CD4-positive, alpha-beta T cell (primary cell): ENCODE measurements around the gene PRG2. TPM values are rescaled to one million over a fixed set of nuclear protein-coding genes. Genes with fewer than 3 reads are reported as not detected.

Experiments
- ATAC-seq: fragments of 200-7000 bp; cut with Tn5 transposase; one replicate; pipeline ENCODE4 v1.10.0; 2022; ENCODE audit warnings: mild to moderate bottlenecking; ENCODE audit not compliant: poor library complexity
- CTCF ChIA-PET: fragments of 350-600 bp; sonication (Branson Sonifier 250); formaldehyde crosslinking; loops from one replicate; lab custom pipeline; 2021; ENCODE audit warnings: antibody characterized with exemption, inconsistent platforms; lab: Charles Lee
- POLR2A ChIA-PET: fragments of 350-600 bp; sonication (Branson Sonifier 250); formaldehyde crosslinking; loops from one replicate; lab custom pipeline; 2021; ENCODE audit warnings: antibody characterized with exemption, inconsistent platforms; lab: Charles Lee
- DNase-seq, 14 experiments: peaks; one replicate each; pipeline ENCODE4 v3.0.0-alpha.2; 2013 to 2020; ENCODE audit warnings: mixed read lengths in 2 of 14
- H3K27ac ChIP-seq, 2 donors: one replicate each; pipeline versions ENCODE4 v1.5.1 to v1.7.0; 2013; ENCODE audit warnings: low read length in 2 of 2, low read depth in 1 of 2, mild to moderate bottlenecking in 1 of 2
- H3K27me3 ChIP-seq, 2 experiments: 1 replicate in 1 of 2; 2 replicates in 1 of 2; pipeline versions ENCODE4 v1.6.1 to v1.7.0; 2013; ENCODE audit warnings: low read length in 2 of 2, control low read depth in 1 of 2, mild to moderate bottlenecking in 1 of 2, moderate library complexity in 1 of 2; ENCODE audit not compliant: insufficient read depth in 2 of 2, control insufficient read depth in 1 of 2
- H3K36me3 ChIP-seq: one replicate; pipeline ENCODE4 v1.6.1; 2013; ENCODE audit warnings: low read length, control low read depth; ENCODE audit not compliant: insufficient read depth
- H3K4me1 ChIP-seq: one replicate; pipeline ENCODE4 v1.6.1; 2013; ENCODE audit warnings: low read length, control low read depth; ENCODE audit not compliant: insufficient read depth
- H3K4me3 ChIP-seq: one replicate; pipeline ENCODE4 v1.5.1; 2013; ENCODE audit warnings: mild to moderate bottlenecking, low read length, moderate library complexity
- H3K9me3 ChIP-seq, 2 experiments: 1 replicate in 1 of 2; 2 replicates in 1 of 2; pipeline versions ENCODE4 v1.6.1 to v1.7.0; 2013; ENCODE audit warnings: low read length in 2 of 2, mild to moderate bottlenecking in 2 of 2, control low read depth in 1 of 2, moderate library complexity in 1 of 2; ENCODE audit not compliant: control insufficient read depth in 1 of 2, insufficient read depth in 1 of 2
- H3K27ac Mint-ChIP-seq: one replicate; pipeline ENCODE4 v1.8.0; 2020; ENCODE audit warnings: mixed read lengths
- H3K27me3 Mint-ChIP-seq: one replicate; pipeline ENCODE4 v1.8.0; 2021; ENCODE audit warnings: mixed read lengths
- H3K36me3 Mint-ChIP-seq: one replicate; pipeline ENCODE4 v1.8.0; 2021; ENCODE audit warnings: low read depth, mixed read lengths
- H3K4me1 Mint-ChIP-seq: one replicate; pipeline ENCODE4 v1.8.0; 2021; ENCODE audit warnings: low read depth, mixed read lengths
- H3K4me3 Mint-ChIP-seq: one replicate; pipeline ENCODE4 v1.8.0; 2020; ENCODE audit warnings: mild to moderate bottlenecking, mixed read lengths
- H3K9me3 Mint-ChIP-seq: one replicate; pipeline ENCODE4 v1.8.0; 2020; ENCODE audit warnings: mixed read lengths
- intact Hi-C, 2 experiments: fragments of 100-400 bp; cut with DNase I in 1 of 2; cut with micrococcal nuclease in 1 of 2; formaldehyde crosslinking; loops; one replicate each; pipeline versions ENCODE4 v1.15.1 to v1.9.0; 2023 to 2025; cut with DNase I, micrococcal nuclease
- total RNA-seq, 174 experiments: library from RNA in 2 of 174; stranded (reverse) in 2 of 174; gene quantifications; one replicate each; pipeline ENCODE4 v1.2.3 and lab custom pipeline; 2021 to 2026
- TF ChIP-seq, protein P1 (sequence below): fragments of 200-600 bp; IDR thresholded peaks from one replicate; pipeline ENCODE4 v1.8.0; 2022; ENCODE audit warnings: antibody characterized with exemption, mild to moderate bottlenecking

The PRG2 gene
- total RNA-seq, 2 experiments from 2014 or later, result 0.53 to 1.1 TPM

DNA sequence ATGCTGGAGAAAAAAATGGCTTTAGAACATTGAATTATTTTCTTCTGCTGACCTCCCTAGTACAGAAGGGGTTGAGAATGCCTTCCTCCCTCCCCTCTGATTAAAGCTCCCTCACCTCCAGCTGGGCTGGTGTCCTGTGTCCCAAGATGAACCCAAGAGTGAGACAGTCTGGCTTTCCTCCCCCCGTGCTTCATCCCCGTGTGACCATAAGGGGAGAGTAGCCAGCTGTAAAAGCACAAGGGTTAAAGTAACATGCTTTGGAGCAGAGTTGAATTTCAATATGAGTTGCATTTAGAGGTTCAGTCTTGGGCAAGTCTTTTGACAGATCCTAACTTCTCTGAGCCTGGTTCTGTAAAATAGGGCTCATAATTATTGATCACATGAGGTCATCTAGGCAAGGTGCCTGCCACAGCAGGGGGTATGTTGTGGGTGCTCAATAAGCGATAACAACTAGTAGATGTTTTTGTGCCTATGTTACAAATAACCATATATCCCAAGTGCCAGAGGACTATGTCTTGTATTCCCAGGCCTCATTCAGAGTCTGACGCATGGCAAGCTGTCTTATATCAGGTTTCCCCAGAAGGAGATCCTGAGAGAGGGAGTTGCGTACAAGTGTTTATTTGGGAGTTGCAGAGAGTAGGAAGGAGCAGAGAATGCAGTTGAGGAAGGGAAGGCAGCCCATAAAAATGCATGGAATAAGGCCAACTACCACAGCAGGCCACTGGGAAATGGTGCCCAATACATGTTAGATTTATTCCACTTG lies 4.1 kb downstream of the PRG2 start:
- no peaks in the 10 kb centered on the region for H3K4me1 Mint-ChIP-seq
- H3K27ac Mint-ChIP-seq, result no peak overlapping the region
- ChIA-PET CTCF (no interaction called here), POLR2A (no interaction called here)
- intact Hi-C loops, result loop anchor here in 1 of 2 experiments (1.0 kb wide), 1 partner anchor 20 kb away; no protein-coding TSS in a partner anchor
- Histone ChIP-seq H3K27me3 (no peaks in the 10 kb centered on the region), H3K9me3 (no peaks in the 10 kb centered on the region), H3K4me3 (no peak overlapping the region), H3K4me1 (no peaks in the 10 kb centered on the region), H3K36me3 (no peaks in the 10 kb centered on the region), H3K27ac (no peak overlapping the region)
- H3K9me3 Mint-ChIP-seq, result no peaks in the 10 kb centered on the region
- no peaks in the 10 kb centered on the region for H3K36me3 Mint-ChIP-seq
- DNase-seq, result no peak
- H3K4me3 Mint-ChIP-seq, result no peak overlapping the region
- TF ChIP-seq, protein P1, sequence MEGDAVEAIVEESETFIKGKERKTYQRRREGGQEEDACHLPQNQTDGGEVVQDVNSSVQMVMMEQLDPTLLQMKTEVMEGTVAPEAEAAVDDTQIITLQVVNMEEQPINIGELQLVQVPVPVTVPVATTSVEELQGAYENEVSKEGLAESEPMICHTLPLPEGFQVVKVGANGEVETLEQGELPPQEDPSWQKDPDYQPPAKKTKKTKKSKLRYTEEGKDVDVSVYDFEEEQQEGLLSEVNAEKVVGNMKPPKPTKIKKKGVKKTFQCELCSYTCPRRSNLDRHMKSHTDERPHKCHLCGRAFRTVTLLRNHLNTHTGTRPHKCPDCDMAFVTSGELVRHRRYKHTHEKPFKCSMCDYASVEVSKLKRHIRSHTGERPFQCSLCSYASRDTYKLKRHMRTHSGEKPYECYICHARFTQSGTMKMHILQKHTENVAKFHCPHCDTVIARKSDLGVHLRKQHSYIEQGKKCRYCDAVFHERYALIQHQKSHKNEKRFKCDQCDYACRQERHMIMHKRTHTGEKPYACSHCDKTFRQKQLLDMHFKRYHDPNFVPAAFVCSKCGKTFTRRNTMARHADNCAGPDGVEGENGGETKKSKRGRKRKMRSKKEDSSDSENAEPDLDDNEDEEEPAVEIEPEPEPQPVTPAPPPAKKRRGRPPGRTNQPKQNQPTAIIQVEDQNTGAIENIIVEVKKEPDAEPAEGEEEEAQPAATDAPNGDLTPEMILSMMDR, result no peak
- no peak for ATAC-seq
- peaks cover 12% of the 10 kb centered on the region for H3K27me3 Mint-ChIP-seq

DNA sequence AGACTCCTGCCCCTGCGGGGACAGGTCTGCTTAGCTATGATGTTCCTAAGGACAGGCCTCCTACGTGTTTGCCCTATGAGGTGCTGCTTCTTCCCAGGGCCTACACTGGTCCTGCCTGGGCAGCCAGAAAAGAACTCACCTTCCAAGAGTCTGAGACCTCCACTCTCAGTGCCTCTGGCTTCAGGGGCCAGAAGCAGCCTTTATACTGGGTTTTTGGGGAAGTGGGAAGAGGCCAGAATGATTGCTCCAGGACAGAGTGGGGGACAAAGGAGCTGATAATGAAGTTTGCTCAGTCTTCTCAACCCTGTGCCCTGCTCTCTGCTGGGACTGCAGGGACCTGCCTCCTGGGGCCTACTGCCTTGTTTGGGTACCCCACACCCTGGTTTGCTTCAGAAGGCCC lies 9.5 kb downstream of the PRG2 start, which contains the start of gene PRG3:
TSS of gene PRG3 (minus strand) at position 176 of the 400 bp plus-strand sequence. CDS start 442 bp downstream, outside the sequence.
- Histone ChIP-seq H3K4me3 (no peak within 1 kb of the TSS), H3K9me3 (no peaks in the 10 kb centered on the region), H3K27me3 (no peaks in the 10 kb centered on the region), H3K4me1 (no peaks in the 10 kb centered on the region), H3K36me3 (no peaks in the 10 kb centered on the region), H3K27ac (no peak within 1 kb of the TSS)
- Mint-ChIP-seq H3K4me1 (no peaks in the 10 kb centered on the region), H3K27me3 (peaks cover 33% of the 10 kb centered on the region), H3K9me3 (no peaks in the 10 kb centered on the region), H3K4me3 (no peak within 1 kb of the TSS), H3K36me3 (no peaks in the 10 kb centered on the region), H3K27ac (no peak within 1 kb of the TSS)
- ATAC-seq (no peak), DNase-seq (no peak)
- TF ChIP-seq, protein P1, result no peak
- intact Hi-C loops, result no loop called here
- POLR2A ChIA-PET, result no interaction called here
- CTCF ChIA-PET, result no interaction called here

DNA sequence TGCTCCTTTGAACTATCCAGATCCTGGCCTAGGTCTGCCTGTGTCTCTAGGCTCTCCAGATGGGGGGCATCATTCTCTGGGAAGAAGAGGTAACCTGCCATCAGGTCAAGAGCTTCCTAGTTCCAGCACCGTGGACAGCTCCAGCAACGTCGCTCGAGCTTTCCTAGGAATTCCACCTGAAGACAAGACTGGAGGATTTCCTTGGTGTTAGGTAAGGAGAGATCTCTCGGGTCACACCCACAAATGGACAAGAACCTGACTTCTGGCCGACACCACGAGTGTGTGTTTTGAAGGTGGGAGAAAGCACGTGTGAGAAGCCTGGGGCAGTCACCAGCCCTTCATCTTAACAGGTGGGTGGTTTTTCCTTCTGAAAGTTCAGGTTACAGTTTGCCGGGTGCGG lies 10.7 kb downstream of the PRG2 start:
- CTCF ChIA-PET, result no interaction called here
- intact Hi-C loops, result no loop called here
- DNase-seq (no peak), ATAC-seq (no peak)
- H3K4me3 ChIP-seq, result no peak overlapping the region
- H3K4me1 ChIP-seq, result no peaks in the 10 kb centered on the region
- POLR2A ChIA-PET, result no interaction called here
- TF ChIP-seq, protein P1, result no peak
- H3K4me1 Mint-ChIP-seq, result no peaks in the 10 kb centered on the region
- no peaks in the 10 kb centered on the region for H3K36me3 ChIP-seq
- no peak overlapping the region for H3K27ac Mint-ChIP-seq
- H3K27me3 Mint-ChIP-seq, result peaks cover 33% of the 10 kb centered on the region
- H3K27me3 ChIP-seq, result no peaks in the 10 kb centered on the region
- H3K9me3 ChIP-seq, result no peaks in the 10 kb centered on the region
- H3K36me3 Mint-ChIP-seq, result no peaks in the 10 kb centered on the region
- H3K9me3 Mint-ChIP-seq, result no peaks in the 10 kb centered on the region
- H3K4me3 Mint-ChIP-seq, result no peak overlapping the region
- no peak overlapping the region for H3K27ac ChIP-seq
